Fibroblast of the aortic adventitia (primary cell): ENCODE results near the gene KCNJ16. TPM values are rescaled to one million over a fixed set of nuclear protein-coding genes. Genes with fewer than 3 reads are reported as not detected.

Source experiments
- DNase-seq: peaks from one replicate; pipeline ENCODE4 v3.0.0-alpha.2; 2010; ENCODE audit warnings: low read depth
- H3K4me3 ChIP-seq: 2 replicates; pipeline ENCODE4 v1.5.1; 2011; ENCODE audit warnings: low read depth, mild to moderate bottlenecking, control low read depth, low read length, moderate library complexity
- CTCF ChIP-seq: IDR thresholded peaks from 2 replicates; pipeline ENCODE4 v1.5.1; 2011; ENCODE audit warnings: mild to moderate bottlenecking, low read length, control low read depth, inconsistent platforms; ENCODE audit not compliant: insufficient read depth
- total RNA-seq: library from RNA; depleted of rRNA; stranded (reverse); fragments of >200 nt; gene quantifications from 2 replicates; pipeline ENCODE4 v1.2.3, GENCODE V29; 2012; ENCODE audit warnings: low replicate concordance

The KCNJ16 gene
- total RNA-seq, 1 donor: not detected

GRCh38 chr17:70049801-70050591 is 25.0 kb upstream of the KCNJ16 start:
- TF ChIP-seq CTCF: no peak
- DNase-seq: peak; percentile 21

GRCh38 chr17:70050931-70051330 is 24.1 kb upstream of the KCNJ16 start:
- no peak overlapping the region for H3K4me3 ChIP-seq
- no peak for TF ChIP-seq CTCF
- DNase-seq: peak; percentile 73

More at GRCh38 chr17:70049801-70050591, 25.0 kb upstream of the KCNJ16 start:
- H3K4me3 ChIP-seq: no peak overlapping the region

- TF ChIP-seq CTCF: no peak
- peak; percentile 51 for DNase-seq
- peak overlapping the region; percentile 26 for H3K4me3 ChIP-seq
Measured at GRCh38 chr17:70053241-70054234, 21.5 kb upstream of the KCNJ16 start.

GRCh38 chr17:70055000-70055399 is 20.0 kb upstream of the KCNJ16 start:
- TF ChIP-seq CTCF: no peak
- no peak overlapping the region for H3K4me3 ChIP-seq
- DNase-seq: no peak

- DNase-seq: no peak
- no peak for TF ChIP-seq CTCF
- H3K4me3 ChIP-seq: no peak overlapping the region
Measured at GRCh38 chr17:70059071-70059470, 16.0 kb upstream of the KCNJ16 start.

- no peak for TF ChIP-seq CTCF
- H3K4me3 ChIP-seq: no peak overlapping the region
- no peak for DNase-seq
Measured at GRCh38 chr17:70059649-70060048, 15.4 kb upstream of the KCNJ16 start.
